HTR-8/SVneo (cell line): ENCODE measurements around the gene TMEM130.

ENCODE experiments used
- DNase-seq: peaks from one replicate; pipeline ENCODE4 v3.0.0; 2011; ENCODE audit warnings: low spot score, mixed read lengths; ENCODE audit not compliant: insufficient read length
- FAIRE-seq: peaks from 2 replicates; lab custom pipeline; 2011; peaks lifted over from hg19 to GRCh38; lab: Jason Lieb, UNC

The TMEM130 gene

GRCh38 chr7:98816967-98817710 is 52.7 kb downstream of the TMEM130 start:
- FAIRE-seq = peak; percentile 95
- no peak for DNase-seq

DNA sequence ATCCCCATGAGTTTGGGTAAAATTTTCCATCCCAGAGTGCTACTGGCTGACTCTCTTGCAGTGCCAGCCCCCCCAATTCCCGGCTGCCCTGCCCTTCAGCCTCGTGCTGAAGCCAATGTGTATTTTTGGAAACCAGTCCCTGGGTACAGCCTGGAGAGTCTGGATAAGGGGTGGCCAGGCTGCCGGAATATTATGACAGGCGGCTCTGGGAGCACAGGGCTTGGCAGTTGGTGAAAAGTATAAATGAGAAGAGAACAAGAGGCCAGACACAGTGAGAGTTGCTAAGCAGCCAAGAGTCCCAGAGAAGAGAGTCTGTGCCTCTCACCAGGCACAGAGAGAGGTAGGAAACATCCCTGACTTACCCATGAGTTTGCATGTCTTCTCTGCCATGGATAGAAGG is 53.6 kb downstream of the TMEM130 start:
- no peak for FAIRE-seq
- DNase-seq = no peak

DNA sequence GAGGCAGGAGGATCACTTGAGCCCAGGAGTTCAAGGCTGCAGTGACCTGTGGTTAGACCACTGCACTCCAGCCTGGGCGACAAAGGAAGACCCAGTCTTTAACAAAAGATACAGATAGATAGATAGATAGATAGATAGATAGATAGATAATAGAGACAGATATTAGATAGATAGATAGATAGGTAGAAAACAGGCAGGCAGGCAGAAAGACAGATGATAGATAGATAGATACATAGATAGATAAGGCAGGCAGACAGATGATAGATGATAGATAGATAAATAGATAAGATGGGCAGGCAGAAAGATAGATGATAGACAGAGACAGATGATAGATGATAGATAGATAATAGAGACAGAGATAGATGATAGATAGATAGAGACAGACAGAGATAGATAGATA is 54.5 kb downstream of the TMEM130 start:
- FAIRE-seq (no peak), DNase-seq (no peak)

GRCh38 chr7:98811299-98811698 is 58.5 kb downstream of the TMEM130 start:
- FAIRE-seq (peak; percentile 100), DNase-seq (no peak)

DNA sequence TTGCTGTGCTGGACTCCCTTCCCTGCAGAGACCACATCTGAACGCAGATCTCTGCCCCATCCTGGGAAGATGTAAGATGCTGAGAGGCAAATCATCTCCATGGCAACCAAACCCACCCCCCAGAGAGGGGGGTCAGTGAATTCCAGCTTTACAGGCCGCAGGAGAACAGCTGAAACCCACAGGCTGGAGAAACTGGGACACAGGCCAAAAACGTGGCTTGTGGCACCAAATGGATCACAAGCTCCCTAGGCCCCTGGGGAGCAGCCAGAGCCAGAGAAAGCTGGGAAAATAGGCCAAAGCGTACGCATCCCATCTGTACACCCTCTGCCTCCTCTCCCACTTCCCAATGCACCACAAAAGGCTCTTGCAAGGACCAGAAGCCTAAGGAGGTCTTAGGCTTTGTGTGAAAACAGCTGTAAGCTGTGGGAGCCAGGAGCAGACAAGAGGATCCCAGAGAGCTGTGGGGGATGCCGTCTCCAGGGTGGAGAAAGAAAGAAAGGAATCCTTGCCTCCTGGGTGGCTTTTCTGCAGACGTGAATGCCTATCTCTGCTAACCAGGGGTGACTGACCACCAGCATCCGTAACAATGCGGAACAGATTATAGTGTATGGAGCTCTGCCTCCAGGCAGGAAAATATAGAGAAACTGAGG is 59.5 kb downstream of the TMEM130 start:
- DNase-seq (no peak), FAIRE-seq (no peak)

DNA sequence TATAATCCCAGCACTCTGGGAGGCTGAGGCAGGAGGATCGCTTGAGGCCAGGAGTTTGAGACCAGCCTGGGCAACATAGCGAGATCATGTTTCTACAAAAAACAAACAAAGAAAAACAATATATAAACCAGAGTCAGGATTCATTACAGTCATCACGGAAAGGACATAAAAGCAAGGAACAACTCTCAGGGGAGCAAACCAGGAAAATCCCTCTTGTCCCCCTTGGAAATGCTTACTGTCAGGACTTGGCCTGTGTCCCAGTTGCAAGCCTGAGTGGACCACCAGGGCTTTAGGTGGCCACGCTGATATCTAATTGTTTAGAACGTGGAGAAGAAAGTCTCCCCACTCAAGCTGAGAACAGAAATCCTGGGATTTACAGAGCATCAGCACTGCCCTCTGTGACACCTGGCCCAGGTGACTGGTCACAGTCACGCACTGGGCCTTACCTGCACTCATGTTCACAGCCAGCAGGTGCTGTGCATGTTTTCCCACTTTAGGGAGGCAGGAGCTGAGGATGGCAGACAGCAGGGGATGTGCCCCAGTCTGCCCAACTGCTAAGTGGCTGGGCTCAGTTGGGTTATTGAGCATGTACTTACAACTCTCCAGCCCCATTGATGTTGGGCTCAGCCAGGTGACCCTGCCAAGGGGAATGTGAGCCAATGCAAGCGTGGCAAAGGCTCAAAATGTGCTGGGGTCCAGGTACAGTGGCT is 60.9 kb downstream of the TMEM130 start:
- FAIRE-seq (no peak), DNase-seq (no peak)

GRCh38 chr7:98807068-98808048 is 62.5 kb downstream of the TMEM130 start:
- FAIRE-seq = no peak
- DNase-seq = no peak

DNA sequence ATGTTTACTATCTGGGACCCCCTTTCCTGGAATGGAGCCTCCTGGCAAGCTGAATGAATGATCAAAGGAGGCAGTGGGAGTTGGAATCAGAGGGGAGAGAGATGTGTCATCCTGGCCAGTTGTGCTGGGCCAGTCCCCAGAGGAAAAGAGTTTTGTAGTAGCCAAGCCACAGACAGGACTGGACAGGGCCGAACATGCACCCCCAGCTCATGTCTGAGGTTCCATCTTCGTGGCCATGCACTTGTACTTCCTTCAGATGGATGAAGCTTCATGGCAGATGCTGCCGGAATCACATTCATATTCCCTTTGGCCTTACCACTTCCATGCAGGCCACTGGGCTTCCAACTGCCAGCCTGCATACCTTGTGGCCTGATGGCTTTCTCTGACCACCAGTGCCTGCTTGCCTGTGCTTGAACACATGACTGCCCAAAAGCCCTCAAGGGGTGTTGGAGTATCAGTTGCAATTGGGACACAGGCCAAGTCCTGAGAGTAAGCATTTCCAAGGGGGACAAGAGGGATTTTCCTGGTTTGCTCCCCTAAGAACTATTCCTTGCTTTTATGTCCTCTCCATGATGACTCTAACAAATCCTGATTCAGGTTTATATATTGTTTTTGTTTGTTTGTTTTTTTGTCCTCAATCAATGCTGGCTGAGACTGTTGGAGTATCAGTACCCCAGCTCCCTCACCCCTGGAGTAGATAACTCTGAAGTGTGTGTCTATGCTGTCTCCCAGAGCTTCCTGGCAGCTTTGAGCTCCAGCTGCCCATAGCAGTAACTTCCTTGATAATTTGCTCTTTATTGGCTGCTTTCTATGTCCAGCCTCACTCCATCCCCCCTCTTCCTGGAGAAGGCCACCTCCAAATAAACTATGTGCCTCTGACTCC is 63.6 kb downstream of the TMEM130 start:
- FAIRE-seq (no peak), DNase-seq (no peak)

GRCh38 chr7:98802781-98803110 is 67.1 kb downstream of the TMEM130 start:
- no peak for DNase-seq
- FAIRE-seq = no peak

DNA sequence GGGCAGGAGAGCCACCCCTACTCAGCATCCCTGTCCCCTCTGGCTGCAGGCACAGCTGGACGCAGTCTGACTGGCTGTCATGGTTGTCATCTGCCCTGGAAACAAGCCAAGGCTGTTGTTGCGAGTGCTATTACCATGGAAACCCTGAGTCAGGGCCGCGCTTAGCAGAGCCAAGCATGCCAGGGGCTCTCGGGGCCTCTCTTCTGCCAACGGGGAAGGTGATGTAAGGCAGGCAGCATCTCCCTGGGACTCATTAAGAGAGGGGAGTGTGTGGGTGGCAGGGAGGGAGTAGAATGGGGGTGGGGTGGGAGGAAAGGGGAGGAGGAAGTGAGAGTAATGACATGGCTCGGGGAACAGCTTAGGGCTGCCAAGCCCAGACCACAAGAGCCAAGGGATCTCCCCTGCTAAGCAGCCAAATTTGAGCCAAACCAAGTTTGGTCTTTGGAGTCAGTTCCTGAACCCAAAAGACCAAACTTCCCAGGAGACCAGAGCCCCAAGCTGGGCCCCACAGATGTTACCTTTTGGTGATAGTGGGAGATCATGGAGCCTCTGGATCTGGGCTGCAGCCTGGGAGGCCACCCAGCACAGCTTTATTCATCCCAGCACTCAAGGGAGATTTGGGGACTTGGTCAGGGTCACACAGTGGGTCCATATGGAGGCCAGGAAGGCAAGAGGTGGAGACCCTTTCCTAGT is 67.6 kb downstream of the TMEM130 start:
- peak; percentile 60 for DNase-seq
- no peak for FAIRE-seq

GRCh38 chr7:98800996-98801395 is 68.8 kb downstream of the TMEM130 start:
- DNase-seq (no peak), FAIRE-seq (no peak)

DNA sequence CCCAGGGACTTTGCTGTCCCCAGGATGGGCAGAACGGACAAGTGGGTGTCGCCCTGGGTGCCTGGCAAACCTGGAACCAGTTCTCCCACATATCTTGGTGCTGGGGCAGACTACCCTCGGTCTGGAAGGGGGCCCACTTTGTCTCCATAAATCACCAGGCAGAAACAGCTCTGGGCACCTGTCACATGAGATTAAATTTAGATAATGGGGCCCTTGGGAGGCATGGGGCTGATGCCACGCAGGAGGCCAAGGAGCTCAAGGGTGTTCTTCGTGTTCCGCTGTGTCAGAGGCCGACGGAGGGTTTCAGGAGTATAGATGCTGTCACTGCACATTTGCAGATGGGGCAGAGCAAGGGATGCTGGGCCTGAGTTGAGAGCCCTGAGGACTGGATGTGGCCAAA is 72.7 kb downstream of the TMEM130 start:
- DNase-seq (no peak), FAIRE-seq (no peak)
